Small intestine (tissue), 7 donors: ENCODE results near the gene TYRO3. TPM values are rescaled to one million over a fixed set of nuclear protein-coding genes. Genes with fewer than 3 reads are reported as not detected.

Experiments used
- DNase-seq, 2 donors: peaks; one replicate each; pipeline versions ENCODE4 v3.0.0 to v3.0.0-alpha.2; 2013
- FAIRE-seq: peaks from 2 replicates; lab custom pipeline; 2012; peaks lifted over from hg19 to GRCh38; lab: Jason Lieb, UNC
- H3K27ac ChIP-seq, 3 donors: one replicate each; pipeline ENCODE4 v1.5.1; 2013; ENCODE audit warnings: low read length in 2 of 3, mild to moderate bottlenecking in 2 of 3, control low read depth in 1 of 3, inconsistent platforms in 1 of 3, low read depth in 1 of 3, moderate library complexity in 1 of 3
- H3K27me3 ChIP-seq, 3 donors: one replicate each; pipeline ENCODE4 v1.6.1; 2013; ENCODE audit warnings: low read length in 3 of 3, inconsistent platforms in 1 of 3; ENCODE audit not compliant: control insufficient read depth in 3 of 3, insufficient read depth in 3 of 3
- H3K36me3 ChIP-seq, 3 donors: one replicate each; pipeline ENCODE4 v1.6.1; 2013; ENCODE audit warnings: low read length in 3 of 3, inconsistent platforms in 1 of 3, low read depth in 1 of 3, mild to moderate bottlenecking in 1 of 3, moderate library complexity in 1 of 3; ENCODE audit not compliant: control insufficient read depth in 3 of 3, insufficient read depth in 2 of 3
- H3K4me1 ChIP-seq, 3 donors: one replicate each; pipeline ENCODE4 v1.6.1; 2013; ENCODE audit warnings: low read length in 2 of 3, inconsistent platforms in 1 of 3, low read depth in 1 of 3, mild to moderate bottlenecking in 1 of 3, moderate library complexity in 1 of 3; ENCODE audit not compliant: control insufficient read depth in 3 of 3, insufficient read depth in 2 of 3
- H3K4me3 ChIP-seq, 3 donors: one replicate each; pipeline ENCODE4 v1.5.1; 2013; ENCODE audit warnings: low read length in 3 of 3, control low read depth in 1 of 3, inconsistent platforms in 1 of 3, low read depth in 1 of 3, mild to moderate bottlenecking in 1 of 3, moderate library complexity in 1 of 3
- H3K9me3 ChIP-seq, 2 donors: one replicate each; pipeline ENCODE4 v1.6.1; 2013; ENCODE audit warnings: low read depth in 1 of 2, low read length in 1 of 2; ENCODE audit not compliant: control insufficient read depth in 2 of 2, insufficient read depth in 1 of 2
- WGBS, 3 donors: extraction: QIAGEN DNeasy Blood & Tissue Kit; methylation state at CpG; one replicate each; pipeline ENCODE4 v1.1.7; 2013; 5-methylcytosine and 5-hydroxymethylcytosine counted together
- polyA plus RNA-seq, 4 donors: library from polyadenylated mRNA; stranded (reverse) in 3 of 4; unstranded in 1 of 4; fragments of 200-250 nt in 3 of 4; fragments of 120-200 nt in 1 of 4; gene quantifications; one replicate each; pipeline versions ENCODE4 v1.2.1 to v1.2.3, GENCODE V29; 2013
- donor health status: healthy with polysubstance abuse.
- donor health status: control.
- donor health status: control.
- donor health status: Bipolar disorder and iron deficiency.
- donor health status: healthy.

TYRO3 gene
- polyA plus RNA-seq, 4 donors = 2.7 to 57.9 (median 6.5) TPM

GRCh38 chr15:41570764-41571163 lies 11.8 kb downstream of the TYRO3 start:
- H3K4me3 ChIP-seq = no peak overlapping the region
- no peaks in the 10 kb centered on the region for H3K27me3 ChIP-seq
- H3K36me3 ChIP-seq = peaks cover 0 to 89% (median 3%) of the 10 kb centered on the region in 3 donors
- WGBS, 3 donors = 92 to 96% (median 94%) methylated on average over 3 of the region's 3 CpGs
- FAIRE-seq = no peak
- peaks cover 0 to 32% (median 0%) of the 10 kb centered on the region in 3 donors for H3K4me1 ChIP-seq
- no peak overlapping the region for H3K27ac ChIP-seq
- DNase-seq = no peak
- H3K9me3 ChIP-seq = no peaks in the 10 kb centered on the region

GRCh38 chr15:41571948-41572347 lies 12.9 kb downstream of the TYRO3 start:
- Histone ChIP-seq H3K4me1 (peaks cover 0 to 21% (median 0%) of the 10 kb centered on the region in 3 donors), H3K27ac (no peak overlapping the region), H3K9me3 (no peaks in the 10 kb centered on the region), H3K36me3 (peaks cover 0 to 86% (median 3%) of the 10 kb centered on the region in 3 donors), H3K4me3 (no peak overlapping the region), H3K27me3 (no peaks in the 10 kb centered on the region)
- DNase-seq (no peak), FAIRE-seq (no peak)
- WGBS, 3 donors = 91 to 96% (median 95%) methylated on average over 3 of the region's 3 CpGs

- Histone ChIP-seq H3K9me3 (no peaks in the 10 kb centered on the region), H3K4me1 (peaks cover 0 to 11% (median 0%) of the 10 kb centered on the region in 3 donors), H3K4me3 (no peak overlapping the region), H3K27ac (no peak overlapping the region), H3K27me3 (no peaks in the 10 kb centered on the region), H3K36me3 (peaks cover 0 to 85% (median 3%) of the 10 kb centered on the region in 3 donors)
- FAIRE-seq = no peak
- DNase-seq = no peak
- 92 to 97% (median 95%) methylated on average over 8 of the region's 8 CpGs for WGBS, 3 donors
Observed at GRCh38 chr15:41572866-41573265, 13.9 kb downstream of the TYRO3 start.

- Histone ChIP-seq H3K4me3 (no peak overlapping the region), H3K4me1 (peaks cover 0 to 6% (median 0%) of the 10 kb centered on the region in 3 donors), H3K36me3 (peaks cover 0 to 87% (median 3%) of the 10 kb centered on the region in 3 donors), H3K27me3 (no peaks in the 10 kb centered on the region), H3K9me3 (no peaks in the 10 kb centered on the region), H3K27ac (no peak overlapping the region)
- 92 to 96% (median 92%) methylated on average over 13 of the region's 13 CpGs for WGBS, 3 donors
- FAIRE-seq = no peak
- no peak for DNase-seq
Observed at GRCh38 chr15:41573396-41573795, 14.4 kb downstream of the TYRO3 start.

GRCh38 chr15:41574158-41574557 lies 15.1 kb downstream of the TYRO3 start:
- H3K4me3 ChIP-seq = no peak overlapping the region
- 65 to 74% (median 68%) methylated on average over 2 of the region's 2 CpGs for WGBS, 3 donors
- FAIRE-seq (no peak), DNase-seq (no peak)
- peaks cover 0 to 3% (median 0%) of the 10 kb centered on the region in 3 donors for H3K4me1 ChIP-seq
- no peak overlapping the region for H3K27ac ChIP-seq
- no peaks in the 10 kb centered on the region for H3K9me3 ChIP-seq
- H3K27me3 ChIP-seq = no peaks in the 10 kb centered on the region
- H3K36me3 ChIP-seq = peaks cover 0 to 88% (median 3%) of the 10 kb centered on the region in 3 donors

- H3K9me3 ChIP-seq = no peaks in the 10 kb centered on the region
- WGBS, 3 donors = 75 to 86% (median 83%) methylated on average over 5 to 6 of the region's 6 CpGs
- DNase-seq = no peak
- no peak overlapping the region for H3K27ac ChIP-seq
- peaks cover 0 to 3% (median 0%) of the 10 kb centered on the region in 3 donors for H3K4me1 ChIP-seq
- H3K27me3 ChIP-seq = no peaks in the 10 kb centered on the region
- H3K36me3 ChIP-seq = peaks cover 0 to 84% (median 3%) of the 10 kb centered on the region in 3 donors
- no peak for FAIRE-seq
- H3K4me3 ChIP-seq = no peak overlapping the region
Observed at GRCh38 chr15:41575282-41575681, 16.3 kb downstream of the TYRO3 start.

- DNase-seq (no peak), FAIRE-seq (no peak)
- H3K36me3 ChIP-seq = peaks cover 0 to 58% (median 3%) of the 10 kb centered on the region in 3 donors
- no peak overlapping the region for H3K27ac ChIP-seq
- no peaks in the 10 kb centered on the region for H3K27me3 ChIP-seq
- WGBS, 3 donors = 93 to 94% (median 94%) methylated on average over 12 of the region's 12 CpGs
- H3K4me1 ChIP-seq = peaks cover 0 to 3% (median 0%) of the 10 kb centered on the region in 3 donors
- no peak overlapping the region for H3K4me3 ChIP-seq
- no peaks in the 10 kb centered on the region for H3K9me3 ChIP-seq
Observed at GRCh38 chr15:41577863-41578735, 19.1 kb downstream of the TYRO3 start.

GRCh38 chr15:41578736-41579383 lies 19.8 kb downstream of the TYRO3 start:
- Histone ChIP-seq H3K4me3 (no peak overlapping the region), H3K27me3 (no peaks in the 10 kb centered on the region), H3K4me1 (peaks cover 0 to 4% (median 3%) of the 10 kb centered on the region in 3 donors), H3K27ac (no peak overlapping the region), H3K9me3 (no peaks in the 10 kb centered on the region), H3K36me3 (peaks cover 0 to 50% (median 3%) of the 10 kb centered on the region in 3 donors)
- 80 to 83% (median 83%) methylated on average over 9 of the region's 9 CpGs for WGBS, 3 donors
- no peak for FAIRE-seq
- DNase-seq = no peak
